Keratinocyte (primary cell): ENCODE results near the gene CDKN2AIPNL.

ENCODE experiments used
- CTCF ChIP-seq, 3 experiments: IDR thresholded peaks in 1 of 3; conservative IDR thresholded peaks in 1 of 3; optimal IDR thresholded peaks in 1 of 3; 2 replicates in 2 of 3; 3 replicates in 1 of 3; pipeline versions ENCODE3 to v1.5.1; 2011; ENCODE audit warnings: low read length in 3 of 3, mild to moderate bottlenecking in 3 of 3, moderate library complexity in 2 of 3, control low read depth in 1 of 3, inconsistent platforms in 1 of 3; ENCODE audit not compliant: insufficient read depth in 2 of 3; ENCODE audit errors: extremely low read depth in 1 of 3
- EZH2 ChIP-seq: IDR thresholded peaks from one replicate; pipeline ENCODE4 v1.6.1; 2012; ENCODE audit warnings: inconsistent platforms, mild to moderate bottlenecking, low read length, moderate library complexity

GRCh38 chr5:134453016-134453415 is 41.3 kb upstream of the CDKN2AIPNL start:
- TF ChIP-seq CTCF (optimal IDR thresholded peaks at IDR 0.05 in 1 of 3, IDR thresholded peaks at IDR 0.05 in 1 of 3, conservative IDR thresholded peaks at IDR 0.05 in 1 of 3; ENCODE audit: extremely low read depth in 1 of 3, insufficient read depth in 2 of 3, low read length in 3 of 3) (no peak), EZH2 (no peak)
